NCI-H82 treated with DMSO at 0.1 percent for 48 hours (cell line): ENCODE results near the gene PAN2.
"Not testable (repeated sequence)": the region's sequence is repeated elsewhere in the genome, so short reads cannot be mapped to it uniquely, and the experiment has no call there.

Experiments
- DNase-seq: peaks from one replicate; lab custom pipeline; 2025; ENCODE audit not compliant: unreplicated experiment; lab: John Stamatoyannopoulos, UW

PAN2 gene

GRCh38 chr12:56333679-56334489 lies at the start of gene PAN2:
Gene PAN2 (minus strand): TSS chr12:56334000. CDS start chr12:56333094, 906 bp downstream.
- DNase-seq = peak; percentile 91

DNA sequence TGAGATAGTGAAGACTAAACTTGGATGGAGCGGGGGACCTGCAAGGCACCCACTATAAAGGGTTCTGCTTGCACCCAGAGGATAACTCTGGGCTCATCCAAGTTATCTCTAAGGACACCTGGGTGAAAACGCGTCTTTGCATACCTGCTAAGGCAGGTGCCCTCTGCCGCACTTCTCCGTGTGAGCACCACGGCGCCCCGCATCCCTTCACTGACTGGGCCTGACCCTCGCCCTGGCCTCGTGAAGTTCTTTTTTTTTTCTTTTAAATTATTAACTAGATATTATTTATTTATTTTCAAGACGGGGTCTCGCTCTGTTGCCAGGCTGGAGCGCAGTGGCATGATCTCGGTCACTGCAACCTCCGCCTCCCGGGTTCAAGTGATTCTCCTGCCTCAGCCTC lies 48.8 kb upstream of the PAN2 start:
- DNase-seq = no peak

DNA sequence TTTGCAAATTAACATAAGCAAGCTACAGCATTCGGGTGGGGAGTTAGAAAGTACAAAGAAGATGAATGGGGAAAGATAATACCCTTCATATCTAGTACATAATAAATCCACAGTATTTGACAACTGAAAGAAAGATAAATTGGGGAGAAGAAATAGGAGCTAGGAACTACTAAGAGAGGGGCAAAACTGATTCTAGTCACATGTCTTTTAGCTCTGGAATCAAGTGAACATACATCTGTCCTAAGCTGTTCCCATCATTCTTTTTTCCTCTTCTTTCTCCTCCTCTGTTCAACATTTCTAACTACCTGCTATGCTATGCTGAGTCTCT lies 44.2 kb upstream of the PAN2 start:
- no peak for DNase-seq

GRCh38 chr12:56377310-56377988 lies 43.6 kb upstream of the PAN2 start:
- DNase-seq = no peak

DNA sequence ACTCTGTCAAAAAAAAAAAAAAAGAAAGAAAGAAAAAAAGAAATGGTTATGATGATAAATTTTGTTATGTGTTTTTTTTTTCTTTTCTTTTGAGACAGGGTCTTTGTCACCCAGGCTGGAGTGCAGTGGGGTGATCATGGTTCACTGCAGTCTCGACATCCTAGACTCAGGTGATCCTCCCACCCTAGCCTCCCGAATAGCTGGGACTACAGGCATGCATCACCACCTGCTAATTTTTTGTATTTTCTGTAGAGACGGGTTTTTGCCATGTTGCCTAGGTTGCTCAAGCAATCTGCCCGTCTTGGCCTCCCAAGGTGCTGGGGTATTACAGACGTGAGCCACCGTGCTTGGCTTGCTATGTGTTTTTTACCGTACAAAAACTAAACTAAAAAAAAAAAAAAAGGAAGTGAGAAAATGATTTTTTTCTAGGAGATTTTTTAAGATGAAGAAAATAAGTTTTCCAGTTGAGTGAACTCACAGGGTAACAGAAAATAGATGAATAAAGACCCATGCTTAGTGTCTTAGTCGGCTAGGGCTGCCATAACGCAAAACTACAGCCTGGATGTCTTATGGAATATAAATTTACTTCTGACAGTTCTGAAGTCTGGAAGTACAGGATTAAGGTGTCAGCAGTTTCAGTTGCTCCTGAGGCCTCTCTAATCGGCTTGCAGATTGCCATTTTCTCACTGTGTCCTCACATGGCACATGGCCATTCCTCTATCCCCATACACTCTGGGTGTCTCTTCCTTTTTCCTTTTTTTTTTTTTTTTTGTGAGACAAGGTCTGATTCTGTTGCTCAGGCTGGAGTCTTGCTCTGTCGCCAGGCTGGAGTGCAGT lies 42.0 kb upstream of the PAN2 start:
- peak; percentile 59 for DNase-seq

DNA sequence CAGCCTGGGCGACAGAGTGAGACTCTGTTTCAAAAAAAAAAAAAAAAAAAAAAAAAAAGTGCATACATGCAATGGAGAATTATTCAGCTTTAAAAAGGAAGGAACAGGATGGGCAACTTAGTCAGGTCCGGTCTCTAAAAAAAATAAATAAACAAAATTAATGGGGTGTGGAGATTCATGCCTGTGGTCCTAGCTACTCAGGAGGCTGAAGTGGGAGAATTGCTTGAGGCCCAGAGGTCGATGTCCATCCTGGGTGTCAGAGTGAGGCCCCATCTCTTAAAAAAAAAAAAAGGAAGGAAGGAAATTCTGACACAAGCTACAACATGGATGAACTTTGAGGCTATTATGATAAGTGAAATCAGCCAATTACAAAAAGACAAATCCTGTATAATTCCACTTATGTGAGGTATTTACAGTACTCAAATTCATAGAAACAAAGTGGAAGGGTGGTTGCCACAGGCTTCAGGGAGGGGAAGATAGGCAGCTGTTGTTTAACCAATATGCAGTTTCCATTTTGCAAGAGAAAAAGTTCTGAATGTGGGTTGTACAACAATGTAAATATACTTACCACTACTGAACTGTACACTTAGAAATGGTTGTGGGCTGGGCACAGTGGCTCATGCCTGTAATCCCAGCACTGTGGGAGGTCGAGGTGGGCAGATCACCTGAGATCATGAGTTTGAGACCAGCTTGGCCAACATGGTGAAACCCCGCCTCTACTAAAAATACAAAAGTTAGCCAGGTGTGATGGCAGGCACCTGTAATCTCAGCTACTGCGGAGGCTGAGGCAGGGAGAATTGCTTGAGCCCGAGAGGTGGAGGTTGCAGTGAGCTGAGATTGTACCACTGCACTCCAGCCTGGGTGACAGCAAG lies 41.2 kb upstream of the PAN2 start:
- DNase-seq = no peak

- DNase-seq = no peak
Observed at GRCh38 chr12:56373515-56373914, 39.7 kb upstream of the PAN2 start.

DNA sequence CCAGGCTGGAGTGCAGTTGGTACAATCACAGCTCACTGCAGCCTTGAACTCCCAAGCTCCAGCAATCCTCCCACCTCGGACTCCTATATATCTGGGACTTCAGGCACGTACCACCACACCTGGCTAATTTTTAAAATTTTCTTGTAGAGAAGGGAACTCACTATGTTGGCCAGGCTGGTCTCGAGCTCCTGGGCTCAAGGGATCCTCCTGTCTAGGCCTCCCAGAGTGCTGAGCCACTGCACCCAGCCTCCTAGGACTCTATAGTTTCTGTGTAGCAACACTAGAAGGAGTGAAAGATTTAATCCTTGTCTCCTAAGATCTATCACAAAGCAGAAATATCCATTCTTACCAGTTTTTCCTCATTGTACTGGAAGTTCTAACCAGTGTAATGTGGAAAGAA lies 33.1 kb upstream of the PAN2 start:
- no peak for DNase-seq

DNA sequence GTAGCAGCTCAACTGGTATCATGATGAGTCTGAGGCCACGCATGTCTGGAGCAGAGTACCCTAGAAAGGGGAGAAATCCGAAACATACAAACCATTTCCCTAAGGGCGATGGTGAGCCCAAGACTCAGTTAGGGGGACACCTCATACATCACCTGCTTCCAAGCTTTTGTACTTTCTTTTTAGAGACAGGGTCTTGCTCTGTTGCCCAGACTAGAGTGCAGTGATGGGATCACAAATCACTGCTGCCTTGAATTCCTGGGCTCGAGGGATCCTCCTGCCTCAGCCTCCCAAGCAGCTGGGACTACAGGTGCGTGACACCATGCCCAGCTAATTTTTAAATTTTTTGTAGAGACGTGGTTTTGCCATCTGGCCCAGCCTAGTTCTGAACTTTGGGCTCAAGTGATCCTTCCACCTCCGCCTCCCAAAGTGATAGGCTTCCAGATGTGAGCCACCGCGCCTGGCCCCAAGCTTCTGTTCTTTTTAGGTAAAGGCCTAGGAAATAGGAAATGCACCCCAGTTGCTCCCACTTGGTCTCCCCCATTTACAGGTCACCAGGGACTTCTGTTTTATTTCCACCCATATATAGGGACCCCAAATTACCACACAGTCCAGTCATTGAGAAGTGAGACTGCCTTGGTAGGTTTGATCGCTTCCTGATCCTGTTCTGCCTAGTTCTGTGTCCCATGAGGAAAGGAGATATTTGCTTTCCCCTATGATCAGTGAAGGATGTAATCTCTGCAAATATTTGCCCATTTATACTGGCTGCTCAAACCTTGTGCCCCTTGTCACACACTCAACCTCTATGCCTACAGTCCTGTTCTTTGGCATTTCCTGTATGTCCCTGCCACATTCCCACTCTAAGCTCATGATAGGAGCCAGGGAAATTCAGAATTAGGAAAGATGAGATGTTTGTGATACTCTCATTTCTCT lies 28.6 kb upstream of the PAN2 start, which contains the start of gene APOF:
TSS of gene APOF (minus strand) at position 728 of the 930 bp plus-strand sequence. CDS start at position 616, 112 bp downstream.
- no peak for DNase-seq

DNA sequence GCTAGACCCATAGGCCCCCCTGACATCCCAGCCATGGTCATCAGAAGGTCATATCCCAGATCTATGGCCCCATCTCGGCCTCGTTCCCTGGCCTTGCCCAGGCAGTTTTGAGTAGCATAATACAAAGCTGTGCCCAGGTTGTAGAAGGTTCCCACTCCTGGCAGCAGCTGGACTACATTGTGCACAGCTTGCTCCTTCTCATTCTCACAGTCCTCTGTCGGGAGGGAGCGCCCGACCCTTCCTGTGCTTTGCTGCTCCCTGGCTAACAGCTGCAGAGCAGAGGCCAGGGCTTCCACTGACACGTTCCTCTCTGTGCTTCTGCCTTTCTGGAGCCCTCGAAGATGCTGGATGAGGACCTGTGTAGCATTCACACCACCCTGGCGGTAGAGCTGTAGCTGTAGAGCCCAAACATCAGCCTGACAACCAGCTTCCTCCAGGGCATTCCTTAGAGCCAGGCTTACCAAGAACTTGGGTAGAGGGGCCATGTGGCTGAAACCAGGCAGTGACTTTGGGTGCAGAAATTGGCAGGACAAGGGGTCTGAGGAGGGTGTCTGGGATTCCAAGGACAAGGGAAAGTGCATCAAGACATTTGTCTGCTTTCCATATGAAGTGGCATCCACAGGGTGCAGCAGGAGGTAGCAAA lies 27.8 kb upstream of the PAN2 start:
- no peak for DNase-seq

DNA sequence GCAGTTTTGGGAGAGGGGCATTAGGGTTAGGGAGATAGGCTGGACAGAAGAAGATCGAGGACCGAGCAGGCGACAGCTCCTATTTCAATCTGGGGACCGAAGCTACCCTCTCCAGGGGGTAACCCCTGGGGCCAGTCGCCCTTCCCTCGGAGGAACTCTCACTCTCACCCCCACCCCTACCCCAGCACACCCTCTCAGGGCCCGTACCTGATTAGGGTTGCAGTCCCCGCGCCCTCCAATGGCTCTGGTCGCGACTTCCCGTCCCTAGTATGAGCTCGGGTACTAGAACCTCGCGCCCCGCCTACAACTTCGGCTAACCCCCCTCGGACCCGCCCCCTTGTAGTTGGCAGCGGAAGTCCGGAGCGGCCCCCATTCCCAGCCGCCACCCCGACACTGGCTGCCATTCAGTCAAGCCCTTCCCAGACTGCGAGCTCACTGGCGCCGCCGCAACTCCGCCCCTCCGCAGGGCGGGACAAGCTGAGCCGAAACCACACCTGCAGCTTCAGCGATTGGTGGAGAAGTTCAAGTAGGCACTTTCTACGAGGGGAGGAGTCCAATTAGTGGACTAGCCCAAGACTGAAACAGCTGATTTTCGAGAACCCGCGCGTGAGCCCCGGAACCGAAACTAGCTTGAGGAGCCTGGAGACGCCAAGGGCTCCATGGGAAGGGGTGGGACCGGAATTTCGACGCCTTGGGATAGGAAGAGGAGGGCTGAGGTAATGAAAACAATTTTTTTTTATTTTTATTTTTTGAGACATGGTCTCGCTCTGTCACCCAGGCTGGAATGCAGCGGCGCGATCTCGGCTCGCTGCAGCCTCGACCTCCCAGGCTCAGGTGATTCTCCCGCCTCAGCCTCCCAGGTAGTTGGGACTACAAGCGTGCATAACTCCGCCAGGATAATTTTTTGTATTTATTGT lies 26.3 kb upstream of the PAN2 start, which contains the start of gene STAT2:
TSS of gene STAT2 (minus strand) at position 257 of the 917 bp plus-strand sequence. CDS start 3,536 bp downstream, outside the sequence.
- DNase-seq = peak; percentile 95

- no peak for DNase-seq
Observed at GRCh38 chr12:56358836-56359532, 25.2 kb upstream of the PAN2 start.

DNA sequence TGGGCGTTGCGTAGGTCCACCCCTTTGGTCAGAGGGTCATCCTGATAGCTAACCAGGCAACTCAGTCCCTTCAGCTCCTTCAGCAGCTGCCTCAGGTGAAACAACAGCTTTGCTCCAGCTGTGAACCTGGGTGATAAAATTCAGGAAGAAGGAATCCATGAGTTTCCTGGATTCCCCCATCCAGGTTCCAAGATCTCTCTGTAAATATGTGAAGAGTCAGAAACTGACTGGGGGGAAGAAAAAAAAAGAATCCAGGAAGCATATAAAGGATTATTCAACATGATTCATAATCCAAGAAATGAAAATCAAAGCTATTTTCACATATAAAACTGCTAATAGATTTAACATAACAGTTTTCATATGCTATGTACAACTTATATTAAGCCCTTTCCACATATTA lies 17.5 kb upstream of the PAN2 start:
- DNase-seq = no peak

GRCh38 chr12:56350662-56351061 lies 16.9 kb upstream of the PAN2 start:
- no peak for DNase-seq

- no peak for DNase-seq
Observed at GRCh38 chr12:56348776-56349175, 15.0 kb upstream of the PAN2 start.

GRCh38 chr12:56347255-56347654 lies 13.5 kb upstream of the PAN2 start:
- not testable (repeated sequence) for DNase-seq

- no peak for DNase-seq
Observed at GRCh38 chr12:56346675-56347074, 12.9 kb upstream of the PAN2 start.
